ENCODE data around the gene A3GALT2. TPM values are rescaled to one million over a fixed set of nuclear protein-coding genes. Genes with fewer than 3 reads are reported as not detected.

The A3GALT2 gene
- polyA plus RNA-seq, 1 donor from 2014 or later = 0.35 TPM

GRCh38 chr1:33274446-33274845 lies 46.5 kb downstream of the A3GALT2 start:
- Histone ChIP-seq H3K4me2 (ENCODE audit: low read length) (no peak overlapping the region), H3K79me2 (replicated peaks; ENCODE audit: insufficient read depth, low read length) (peaks cover 13% of the 10 kb centered on the region), H3K27ac (ENCODE audit: low read length) (no peak overlapping the region)

DNA sequence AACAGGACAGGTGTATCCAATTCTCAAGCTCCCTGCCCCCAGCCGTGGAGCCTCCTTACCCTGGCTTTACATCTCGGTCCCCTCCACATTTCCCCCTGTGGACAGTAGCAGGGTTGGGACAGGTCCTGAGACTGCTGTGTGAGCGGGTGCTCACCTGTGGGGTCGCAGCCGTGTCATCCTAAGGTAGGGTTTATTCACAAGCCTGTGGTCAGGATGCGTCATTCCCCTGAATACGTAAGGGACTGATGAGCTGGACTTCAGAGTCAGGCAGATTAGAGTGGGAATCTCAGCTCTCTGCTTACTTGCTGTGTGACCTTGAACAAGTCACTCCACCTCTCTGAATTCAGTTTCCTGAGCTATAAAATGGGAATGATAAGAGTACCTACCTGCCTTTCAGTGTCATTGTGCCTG lies 46.9 kb downstream of the A3GALT2 start:
- Histone ChIP-seq H3K9me3 (ENCODE audit: low read length) (no peaks in the 10 kb centered on the region), H3K4me2 (ENCODE audit: low read length) (no peak overlapping the region), H3K4me3 (ENCODE audit: low read length) (no peak overlapping the region), H3K27me3 (ENCODE audit: insufficient read depth, low read depth, low read length) (no peaks in the 10 kb centered on the region), H3K9ac (ENCODE audit: low read length) (no peak overlapping the region), H3K9me2 (ENCODE audit: insufficient read depth, low read length) (no peaks in the 10 kb centered on the region), H3K79me2 (replicated peaks; ENCODE audit: insufficient read depth, low read length) (peaks cover 17% of the 10 kb centered on the region), H4K20me1 (ENCODE audit: insufficient read depth) (no peaks in the 10 kb centered on the region), H3F3A (ENCODE audit: insufficient read depth, low read length, poor library complexity, severe bottlenecking) (no peaks in the 10 kb centered on the region), H3K36me3 (ENCODE audit: insufficient read depth, low read length) (peaks cover 4% of the 10 kb centered on the region), H3K27ac (ENCODE audit: low read length) (no peak overlapping the region), H2AFZ (ENCODE audit: low read depth, low read length) (no peak overlapping the region)
- TF ChIP-seq CTCF (IDR thresholded peaks at IDR 0.05; ENCODE audit: poor library complexity, severe bottlenecking) = no peak
- no peak for TF ChIP-seq MXI1 (conservative IDR thresholded peaks at IDR 0.05; ENCODE audit: poor library complexity, severe bottlenecking)
- TF ChIP-seq EP300 (conservative IDR thresholded peaks at IDR 0.05; ENCODE audit: poor library complexity, severe bottlenecking) = no peak
- no peak for TF ChIP-seq SMC3 (conservative IDR thresholded peaks at IDR 0.05; ENCODE audit: poor library complexity)
- TF ChIP-seq RAD21 (conservative IDR thresholded peaks at IDR 0.05) = no peak
- TF ChIP-seq, protein P1, sequence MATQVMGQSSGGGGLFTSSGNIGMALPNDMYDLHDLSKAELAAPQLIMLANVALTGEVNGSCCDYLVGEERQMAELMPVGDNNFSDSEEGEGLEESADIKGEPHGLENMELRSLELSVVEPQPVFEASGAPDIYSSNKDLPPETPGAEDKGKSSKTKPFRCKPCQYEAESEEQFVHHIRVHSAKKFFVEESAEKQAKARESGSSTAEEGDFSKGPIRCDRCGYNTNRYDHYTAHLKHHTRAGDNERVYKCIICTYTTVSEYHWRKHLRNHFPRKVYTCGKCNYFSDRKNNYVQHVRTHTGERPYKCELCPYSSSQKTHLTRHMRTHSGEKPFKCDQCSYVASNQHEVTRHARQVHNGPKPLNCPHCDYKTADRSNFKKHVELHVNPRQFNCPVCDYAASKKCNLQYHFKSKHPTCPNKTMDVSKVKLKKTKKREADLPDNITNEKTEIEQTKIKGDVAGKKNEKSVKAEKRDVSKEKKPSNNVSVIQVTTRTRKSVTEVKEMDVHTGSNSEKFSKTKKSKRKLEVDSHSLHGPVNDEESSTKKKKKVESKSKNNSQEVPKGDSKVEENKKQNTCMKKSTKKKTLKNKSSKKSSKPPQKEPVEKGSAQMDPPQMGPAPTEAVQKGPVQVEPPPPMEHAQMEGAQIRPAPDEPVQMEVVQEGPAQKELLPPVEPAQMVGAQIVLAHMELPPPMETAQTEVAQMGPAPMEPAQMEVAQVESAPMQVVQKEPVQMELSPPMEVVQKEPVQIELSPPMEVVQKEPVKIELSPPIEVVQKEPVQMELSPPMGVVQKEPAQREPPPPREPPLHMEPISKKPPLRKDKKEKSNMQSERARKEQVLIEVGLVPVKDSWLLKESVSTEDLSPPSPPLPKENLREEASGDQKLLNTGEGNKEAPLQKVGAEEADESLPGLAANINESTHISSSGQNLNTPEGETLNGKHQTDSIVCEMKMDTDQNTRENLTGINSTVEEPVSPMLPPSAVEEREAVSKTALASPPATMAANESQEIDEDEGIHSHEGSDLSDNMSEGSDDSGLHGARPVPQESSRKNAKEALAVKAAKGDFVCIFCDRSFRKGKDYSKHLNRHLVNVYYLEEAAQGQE (IDR thresholded peaks at IDR 0.05; ENCODE audit: borderline replicate concordance) = no peak
- no peak for TF ChIP-seq POLR2AphosphoS5 (IDR thresholded peaks at IDR 0.05)
- TF ChIP-seq TAF1 (IDR thresholded peaks at IDR 0.05; ENCODE audit: low read depth) = no peak
- TF ChIP-seq EZH2 (IDR thresholded peaks at IDR 0.05; ENCODE audit: borderline replicate concordance, insufficient read depth, low read length, poor library complexity, severe bottlenecking) = no peak

More at GRCh38 chr1:33274446-33274845, 46.5 kb downstream of the A3GALT2 start:
- Histone ChIP-seq H3K9me3 (ENCODE audit: low read length) (no peaks in the 10 kb centered on the region), H3K4me3 (ENCODE audit: low read length) (no peak overlapping the region), H3K9me2 (ENCODE audit: insufficient read depth, low read length) (no peaks in the 10 kb centered on the region), H3K36me3 (ENCODE audit: insufficient read depth, low read length) (peaks cover 4% of the 10 kb centered on the region), H3K9ac (ENCODE audit: low read length) (no peak overlapping the region), H3K27me3 (ENCODE audit: insufficient read depth, low read depth, low read length) (no peaks in the 10 kb centered on the region), H4K20me1 (ENCODE audit: insufficient read depth) (no peaks in the 10 kb centered on the region), H2AFZ (ENCODE audit: low read depth, low read length) (no peak overlapping the region), H3F3A (ENCODE audit: insufficient read depth, low read length, poor library complexity, severe bottlenecking) (no peaks in the 10 kb centered on the region)
- no peak for TF ChIP-seq CTCF (IDR thresholded peaks at IDR 0.05; ENCODE audit: poor library complexity, severe bottlenecking)
- TF ChIP-seq RAD21 (conservative IDR thresholded peaks at IDR 0.05) = no peak
- TF ChIP-seq EP300 (conservative IDR thresholded peaks at IDR 0.05; ENCODE audit: poor library complexity, severe bottlenecking) = no peak
- no peak for TF ChIP-seq MXI1 (conservative IDR thresholded peaks at IDR 0.05; ENCODE audit: poor library complexity, severe bottlenecking)
- no peak for TF ChIP-seq EZH2 (IDR thresholded peaks at IDR 0.05; ENCODE audit: borderline replicate concordance, insufficient read depth, low read length, poor library complexity, severe bottlenecking)
- no peak for TF ChIP-seq SMC3 (conservative IDR thresholded peaks at IDR 0.05; ENCODE audit: poor library complexity)
- TF ChIP-seq, protein P1 (IDR thresholded peaks at IDR 0.05; ENCODE audit: borderline replicate concordance) = no peak
- no peak for TF ChIP-seq POLR2AphosphoS5 (IDR thresholded peaks at IDR 0.05)
- no peak for TF ChIP-seq TAF1 (IDR thresholded peaks at IDR 0.05; ENCODE audit: low read depth)
